SK-N-SH (cell line): ENCODE data around the gene OTOS. TPM values are rescaled to one million over a fixed set of nuclear protein-coding genes. Genes with fewer than 3 reads are reported as not detected.

Experiments used
- CTCF ChIA-PET: fragments of 300-600, 350-600 bp; formaldehyde crosslinking; extraction: SDS; loops from one replicate; lab custom pipeline; 2021; lab: Yijun Ruan, JAX
- POLR2A ChIA-PET: fragments of 350-600 bp; sonication (Branson Sonifier 250); formaldehyde crosslinking; extraction: SDS; loops from one replicate; lab custom pipeline; 2020; ENCODE audit warnings: antibody characterized with exemption, inconsistent platforms; lab: Yijun Ruan, JAX
- DNase-seq: peaks from one replicate; pipeline ENCODE4 v3.0.0; 2012
- H2AFZ ChIP-seq: fragments of 200-600 bp; sonication (generic); 2 replicates; pipeline ENCODE4 v1.8.1; 2016; ENCODE audit warnings: antibody characterized with exemption, mild to moderate bottlenecking, low read depth
- H3F3A ChIP-seq: fragments of 200-600 bp; sonication (generic); replicated peaks from 2 replicates; pipeline ENCODE3; 2016; ENCODE audit warnings: antibody characterized with exemption, mild to moderate bottlenecking; ENCODE audit not compliant: insufficient read depth
- H3K27ac ChIP-seq, 2 experiments: fragments of 200-500 bp in 1 of 2; fragments of 200-600 bp in 1 of 2; sonication (Bioruptor generic) in 1 of 2; sonication (generic), shearing (Covaris generic) in 1 of 2; 2 replicates each; pipeline versions ENCODE4 v1.5.1 to v1.6.1; 2014 to 2016; ENCODE audit warnings: low read depth in 2 of 2, inconsistent platforms in 1 of 2, low read length in 1 of 2, mild to moderate bottlenecking in 1 of 2, mixed read lengths in 1 of 2
- H3K27me3 ChIP-seq: fragments of 200-600 bp; sonication (generic), shearing (Covaris generic); 2 replicates; pipeline ENCODE4 v1.6.1; 2016; ENCODE audit warnings: mixed run types; ENCODE audit not compliant: insufficient read depth
- H3K36me3 ChIP-seq, 2 experiments: fragments of 200-500 bp in 1 of 2; fragments of 200-600 bp in 1 of 2; sonication (Bioruptor generic) in 1 of 2; sonication (generic) in 1 of 2; replicated peaks in 1 of 2; 2 replicates each; pipeline versions ENCODE3 to v1.5.1; 2014 to 2016; ENCODE audit warnings: low read length in 1 of 2, mild to moderate bottlenecking in 1 of 2; ENCODE audit not compliant: insufficient read depth in 2 of 2, control insufficient read depth in 1 of 2
- H3K4me1 ChIP-seq, 2 experiments: fragments of 200-500 bp in 1 of 2; fragments of 200-600 bp in 1 of 2; sonication (Bioruptor generic) in 1 of 2; sonication (generic), shearing (Covaris generic) in 1 of 2; 2 replicates each; pipeline versions ENCODE4 v1.5.1 to v1.6.1; 2014 to 2016; ENCODE audit warnings: low read depth in 1 of 2, low read length in 1 of 2, mixed run types in 1 of 2; ENCODE audit not compliant: insufficient read depth in 2 of 2, control insufficient read depth in 1 of 2
- H3K4me2 ChIP-seq: fragments of 200-600 bp; sonication (generic), shearing (Covaris generic); 2 replicates; pipeline ENCODE4 v1.6.1; 2017; ENCODE audit warnings: mixed run types
- H3K4me3 ChIP-seq, 2 experiments: fragments of 200-500 bp in 1 of 2; fragments of 200-600 bp in 1 of 2; sonication (Bioruptor generic) in 1 of 2; sonication (generic), shearing (Covaris generic) in 1 of 2; 2 replicates each; pipeline versions ENCODE4 v1.5.1 to v1.8.1; 2014 to 2016; ENCODE audit warnings: low read depth in 2 of 2, inconsistent platforms in 1 of 2, low read length in 1 of 2, mild to moderate bottlenecking in 1 of 2, mixed read lengths in 1 of 2, moderate library complexity in 1 of 2
- H3K79me2 ChIP-seq: fragments of 200-600 bp; sonication (generic); 2 replicates; pipeline ENCODE4 v1.8.1; 2017; ENCODE audit warnings: mild to moderate bottlenecking; ENCODE audit not compliant: insufficient read depth
- H3K9ac ChIP-seq: fragments of 200-600 bp; sonication (generic); 2 replicates; pipeline ENCODE4 v1.6.1; 2017; ENCODE audit warnings: mixed run types
- H3K9me2 ChIP-seq: fragments of 200-600 bp; sonication (generic); 2 replicates; pipeline ENCODE4 v1.6.1; 2017; ENCODE audit warnings: mixed run types
- H3K9me3 ChIP-seq: fragments of 200-600 bp; sonication (generic); 2 replicates; pipeline ENCODE4 v1.6.1; 2017; ENCODE audit warnings: mixed run types, mild to moderate bottlenecking, moderate library complexity
- H4K20me1 ChIP-seq: fragments of 200-600 bp; sonication (generic); 2 replicates; pipeline ENCODE4 v1.6.1; 2017; ENCODE audit warnings: mild to moderate bottlenecking, mixed run types; ENCODE audit not compliant: insufficient read depth
- EP300 ChIP-seq, 2 experiments: IDR thresholded peaks; 2 replicates each; pipeline versions ENCODE4 v1.4.0 to v1.6.1; 2012; ENCODE audit warnings: borderline replicate concordance in 1 of 2, low read depth in 1 of 2, low read length in 1 of 2
- FOSL2 ChIP-seq: IDR thresholded peaks from 2 replicates; pipeline ENCODE4 v1.4.0; 2012; ENCODE audit warnings: low read depth, mild to moderate bottlenecking, moderate library complexity, borderline replicate concordance
- FOXJ3 ChIP-seq: sonication (generic); formaldehyde crosslinking; IDR thresholded peaks from 2 replicates; pipeline ENCODE4 v1.5.1; 2020; ENCODE audit warnings: mild to moderate bottlenecking, missing genetic modification reagents
- GABPA ChIP-seq: IDR thresholded peaks from 2 replicates; pipeline ENCODE4 v1.4.0; 2012; ENCODE audit warnings: low read depth, mild to moderate bottlenecking
- MEF2A ChIP-seq: IDR thresholded peaks from 2 replicates; pipeline ENCODE4 v1.4.0; 2012; ENCODE audit warnings: low read depth, borderline replicate concordance
- SMC3 ChIP-seq: IDR thresholded peaks from 2 replicates; pipeline ENCODE4 v1.6.1; 2012; ENCODE audit warnings: low read depth, low read length, improper control_type of control experiment
- TAF1 ChIP-seq: IDR thresholded peaks from 2 replicates; pipeline ENCODE4 v1.6.1; 2012; ENCODE audit warnings: low read depth, mild to moderate bottlenecking, low read length, moderate library complexity, borderline replicate concordance
- TCF12 ChIP-seq: IDR thresholded peaks from 2 replicates; pipeline ENCODE4 v1.4.0; 2012
- YY1 ChIP-seq: IDR thresholded peaks from 2 replicates; pipeline ENCODE4 v1.4.0; 2012; ENCODE audit warnings: low read depth, mild to moderate bottlenecking
- WGBS: methylation state at CpG from one replicate; pipeline ENCODE4 v1.1.6; 2017; ENCODE audit warnings: low lambda C conversion rate; 5-methylcytosine and 5-hydroxymethylcytosine counted together
- polyA plus RNA-seq, 3 experiments: library from polyadenylated mRNA; depleted of rRNA; stranded (reverse); fragments of >200 nt; gene quantifications; 2 replicates each; pipeline ENCODE4 v1.2.3, GENCODE V29; 2012
- TF ChIP-seq, protein P1 (sequence below): IDR thresholded peaks from 2 replicates; pipeline ENCODE4 v1.4.0; 2012; ENCODE audit warnings: low read depth
- TF ChIP-seq, protein P2 (sequence below): IDR thresholded peaks from 2 replicates; pipeline ENCODE4 v1.6.1; 2012; ENCODE audit warnings: mild to moderate bottlenecking, low read depth, low read length, moderate library complexity
- TF ChIP-seq, protein P3 (sequence below): fragments of 150-350 bp; IDR thresholded peaks from 2 replicates; pipeline ENCODE4 v1.6.1; 2016; ENCODE audit warnings: mild to moderate bottlenecking, low read depth, low read length

The OTOS gene
- polyA plus RNA-seq, 1 of the 3 experiments (the other 2 are of a cell fraction), result not detected

DNA sequence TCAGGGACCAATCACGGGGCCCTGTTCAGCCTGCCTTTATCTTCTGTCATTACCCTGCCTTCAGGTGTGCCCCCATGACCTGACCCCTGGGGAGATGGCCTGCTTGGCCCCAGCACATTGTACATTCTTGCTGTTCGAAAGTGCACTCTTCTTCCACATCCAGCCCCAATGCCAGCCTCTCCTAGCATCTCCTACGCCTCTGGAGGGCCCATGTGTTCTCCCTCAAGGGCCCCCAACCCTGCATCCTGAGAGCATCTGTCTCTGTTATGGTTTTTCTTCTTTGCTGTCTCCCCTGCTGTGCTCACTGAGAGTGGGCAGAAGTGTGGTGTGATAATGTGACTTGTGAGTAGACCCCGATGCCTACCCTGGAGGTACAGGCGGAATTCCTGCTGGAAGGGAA lies 41.5 kb upstream of the OTOS start:
- Histone ChIP-seq H3K9me3 (no peaks in the 10 kb centered on the region), H2AFZ (no peak overlapping the region), H3K4me3 (no peak overlapping the region), H3K36me3 (no peaks in the 10 kb centered on the region), H3K27ac (no peak overlapping the region), H3K4me2 (no peak overlapping the region), H3F3A (no peaks in the 10 kb centered on the region), H3K27me3 (no peaks in the 10 kb centered on the region), H3K4me1 (no peaks in the 10 kb centered on the region), H3K79me2 (no peaks in the 10 kb centered on the region), H3K9me2 (no peaks in the 10 kb centered on the region), H4K20me1 (no peaks in the 10 kb centered on the region), H3K9ac (no peak overlapping the region)
- no peak for DNase-seq
- WGBS, result 19% methylated on average over 5 of the region's 5 CpGs
- CTCF ChIA-PET, result no interaction called here
- TF ChIP-seq, protein P1, sequence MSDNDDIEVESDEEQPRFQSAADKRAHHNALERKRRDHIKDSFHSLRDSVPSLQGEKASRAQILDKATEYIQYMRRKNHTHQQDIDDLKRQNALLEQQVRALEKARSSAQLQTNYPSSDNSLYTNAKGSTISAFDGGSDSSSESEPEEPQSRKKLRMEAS, result no peak
- no peak for TF ChIP-seq GABPA
- TF ChIP-seq, protein P2, sequence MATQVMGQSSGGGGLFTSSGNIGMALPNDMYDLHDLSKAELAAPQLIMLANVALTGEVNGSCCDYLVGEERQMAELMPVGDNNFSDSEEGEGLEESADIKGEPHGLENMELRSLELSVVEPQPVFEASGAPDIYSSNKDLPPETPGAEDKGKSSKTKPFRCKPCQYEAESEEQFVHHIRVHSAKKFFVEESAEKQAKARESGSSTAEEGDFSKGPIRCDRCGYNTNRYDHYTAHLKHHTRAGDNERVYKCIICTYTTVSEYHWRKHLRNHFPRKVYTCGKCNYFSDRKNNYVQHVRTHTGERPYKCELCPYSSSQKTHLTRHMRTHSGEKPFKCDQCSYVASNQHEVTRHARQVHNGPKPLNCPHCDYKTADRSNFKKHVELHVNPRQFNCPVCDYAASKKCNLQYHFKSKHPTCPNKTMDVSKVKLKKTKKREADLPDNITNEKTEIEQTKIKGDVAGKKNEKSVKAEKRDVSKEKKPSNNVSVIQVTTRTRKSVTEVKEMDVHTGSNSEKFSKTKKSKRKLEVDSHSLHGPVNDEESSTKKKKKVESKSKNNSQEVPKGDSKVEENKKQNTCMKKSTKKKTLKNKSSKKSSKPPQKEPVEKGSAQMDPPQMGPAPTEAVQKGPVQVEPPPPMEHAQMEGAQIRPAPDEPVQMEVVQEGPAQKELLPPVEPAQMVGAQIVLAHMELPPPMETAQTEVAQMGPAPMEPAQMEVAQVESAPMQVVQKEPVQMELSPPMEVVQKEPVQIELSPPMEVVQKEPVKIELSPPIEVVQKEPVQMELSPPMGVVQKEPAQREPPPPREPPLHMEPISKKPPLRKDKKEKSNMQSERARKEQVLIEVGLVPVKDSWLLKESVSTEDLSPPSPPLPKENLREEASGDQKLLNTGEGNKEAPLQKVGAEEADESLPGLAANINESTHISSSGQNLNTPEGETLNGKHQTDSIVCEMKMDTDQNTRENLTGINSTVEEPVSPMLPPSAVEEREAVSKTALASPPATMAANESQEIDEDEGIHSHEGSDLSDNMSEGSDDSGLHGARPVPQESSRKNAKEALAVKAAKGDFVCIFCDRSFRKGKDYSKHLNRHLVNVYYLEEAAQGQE, result no peak
- no peak for TF ChIP-seq MEF2A
- no peak for TF ChIP-seq TAF1
- TF ChIP-seq, protein P3, sequence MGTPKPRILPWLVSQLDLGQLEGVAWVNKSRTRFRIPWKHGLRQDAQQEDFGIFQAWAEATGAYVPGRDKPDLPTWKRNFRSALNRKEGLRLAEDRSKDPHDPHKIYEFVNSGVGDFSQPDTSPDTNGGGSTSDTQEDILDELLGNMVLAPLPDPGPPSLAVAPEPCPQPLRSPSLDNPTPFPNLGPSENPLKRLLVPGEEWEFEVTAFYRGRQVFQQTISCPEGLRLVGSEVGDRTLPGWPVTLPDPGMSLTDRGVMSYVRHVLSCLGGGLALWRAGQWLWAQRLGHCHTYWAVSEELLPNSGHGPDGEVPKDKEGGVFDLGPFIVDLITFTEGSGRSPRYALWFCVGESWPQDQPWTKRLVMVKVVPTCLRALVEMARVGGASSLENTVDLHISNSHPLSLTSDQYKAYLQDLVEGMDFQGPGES, result no peak
- no peak for TF ChIP-seq EP300 (IDR thresholded peaks at IDR 0.05; ENCODE audit: borderline replicate concordance in 1 of 2, low read depth in 1 of 2, low read length in 1 of 2)
- TF ChIP-seq FOSL2, result no peak
- no peak for TF ChIP-seq YY1
- no peak for TF ChIP-seq TCF12
- TF ChIP-seq FOXJ3 (CRISPR knock-in tag), result no peak
- POLR2A ChIA-PET, result no interaction called here

GRCh38 chr2:240179941-240180666 lies 39.6 kb upstream of the OTOS start:
- Histone ChIP-seq H3K4me1 (no peaks in the 10 kb centered on the region), H3F3A (no peaks in the 10 kb centered on the region), H3K9me2 (no peaks in the 10 kb centered on the region), H3K9ac (no peak overlapping the region), H3K4me2 (no peak overlapping the region), H3K36me3 (no peaks in the 10 kb centered on the region), H2AFZ (no peak overlapping the region), H3K9me3 (no peaks in the 10 kb centered on the region), H3K27ac (no peak overlapping the region), H3K27me3 (no peaks in the 10 kb centered on the region), H4K20me1 (no peaks in the 10 kb centered on the region), H3K79me2 (no peaks in the 10 kb centered on the region), H3K4me3 (no peak overlapping the region)
- no peak for DNase-seq
- ChIA-PET POLR2A (no interaction called here), CTCF (no interaction called here)
- TF ChIP-seq, protein P3, result no peak
- TF ChIP-seq SMC3, result no peak
- WGBS, result 43% methylated on average over 8 of the region's 8 CpGs
